GM06990 (cell line): Measurements from ENCODE around the gene SNTG2.

ENCODE experiments used
- DNase-seq: peaks from one replicate; pipeline ENCODE4 v3.0.0-alpha.2; 2011; ENCODE audit not compliant: insufficient read length; ENCODE audit errors: extremely low read depth
- H3K27me3 ChIP-seq: replicated peaks from 2 replicates; pipeline ENCODE4 v1.6.0; 2011; ENCODE audit warnings: low read length; ENCODE audit not compliant: control insufficient read depth, insufficient read depth
- H3K36me3 ChIP-seq: 2 replicates; pipeline ENCODE4 v1.5.1; 2011; ENCODE audit warnings: low read length; ENCODE audit not compliant: control insufficient read depth, insufficient read depth
- H3K4me3 ChIP-seq: replicated peaks from 2 replicates; pipeline ENCODE4 v1.5.1; 2011; ENCODE audit warnings: low read depth, mild to moderate bottlenecking, control low read depth, low read length
- TF ChIP-seq, protein P1 (sequence below): IDR thresholded peaks from 2 replicates; pipeline ENCODE4 v1.5.1; 2011; ENCODE audit warnings: low read length, control low read depth, mild to moderate bottlenecking, inconsistent platforms; ENCODE audit not compliant: insufficient read depth, poor library complexity, severe bottlenecking

SNTG2 gene

DNA sequence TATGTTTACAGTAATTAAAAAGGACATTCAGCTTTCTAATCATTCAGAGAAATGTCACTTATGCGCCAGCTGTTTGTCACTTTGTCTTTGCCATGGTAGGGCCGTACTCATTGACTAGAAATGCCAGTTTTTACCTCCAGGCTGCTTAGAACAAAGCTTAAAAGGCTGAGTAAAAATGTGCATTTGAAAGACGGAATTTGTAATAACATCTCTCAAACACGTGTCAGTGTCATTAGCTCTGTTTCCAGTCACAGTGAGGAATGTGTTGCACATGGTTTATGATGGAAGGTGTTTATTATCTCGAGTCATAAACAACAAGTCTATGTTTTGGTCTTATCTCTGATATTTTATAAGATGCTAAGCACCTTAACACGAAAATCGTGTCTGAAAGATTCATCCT, 118.2 kb downstream of the SNTG2 start:
- Histone ChIP-seq H3K27me3 (no peaks in the 10 kb centered on the region), H3K36me3 (no peaks in the 10 kb centered on the region), H3K4me3 (no peak overlapping the region)
- DNase-seq = no peak
- TF ChIP-seq, protein P1, sequence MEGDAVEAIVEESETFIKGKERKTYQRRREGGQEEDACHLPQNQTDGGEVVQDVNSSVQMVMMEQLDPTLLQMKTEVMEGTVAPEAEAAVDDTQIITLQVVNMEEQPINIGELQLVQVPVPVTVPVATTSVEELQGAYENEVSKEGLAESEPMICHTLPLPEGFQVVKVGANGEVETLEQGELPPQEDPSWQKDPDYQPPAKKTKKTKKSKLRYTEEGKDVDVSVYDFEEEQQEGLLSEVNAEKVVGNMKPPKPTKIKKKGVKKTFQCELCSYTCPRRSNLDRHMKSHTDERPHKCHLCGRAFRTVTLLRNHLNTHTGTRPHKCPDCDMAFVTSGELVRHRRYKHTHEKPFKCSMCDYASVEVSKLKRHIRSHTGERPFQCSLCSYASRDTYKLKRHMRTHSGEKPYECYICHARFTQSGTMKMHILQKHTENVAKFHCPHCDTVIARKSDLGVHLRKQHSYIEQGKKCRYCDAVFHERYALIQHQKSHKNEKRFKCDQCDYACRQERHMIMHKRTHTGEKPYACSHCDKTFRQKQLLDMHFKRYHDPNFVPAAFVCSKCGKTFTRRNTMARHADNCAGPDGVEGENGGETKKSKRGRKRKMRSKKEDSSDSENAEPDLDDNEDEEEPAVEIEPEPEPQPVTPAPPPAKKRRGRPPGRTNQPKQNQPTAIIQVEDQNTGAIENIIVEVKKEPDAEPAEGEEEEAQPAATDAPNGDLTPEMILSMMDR = no peak

DNA sequence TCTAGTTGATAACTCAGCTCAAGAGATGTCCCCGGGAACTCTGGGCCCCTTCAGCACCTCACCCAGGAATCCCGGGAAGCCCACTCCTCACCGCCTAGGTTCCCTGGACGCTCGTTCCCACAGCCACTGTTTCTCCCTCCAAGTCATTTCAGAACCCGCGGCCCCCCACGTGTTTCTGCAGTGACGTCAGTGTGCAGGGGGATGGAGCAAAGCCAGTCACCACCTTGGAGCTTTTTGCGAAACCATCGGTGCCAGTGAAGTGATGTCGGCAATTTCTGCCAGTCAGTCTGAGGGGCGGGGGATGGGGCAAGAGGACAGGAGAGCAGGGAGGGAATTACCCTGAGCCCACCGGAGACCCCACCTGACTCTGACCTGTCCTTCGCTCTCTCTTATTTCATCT, 119.2 kb downstream of the SNTG2 start:
- DNase-seq = no peak
- H3K4me3 ChIP-seq = no peak overlapping the region
- no peaks in the 10 kb centered on the region for H3K27me3 ChIP-seq
- TF ChIP-seq, protein P1 = no peak
- no peaks in the 10 kb centered on the region for H3K36me3 ChIP-seq

DNA sequence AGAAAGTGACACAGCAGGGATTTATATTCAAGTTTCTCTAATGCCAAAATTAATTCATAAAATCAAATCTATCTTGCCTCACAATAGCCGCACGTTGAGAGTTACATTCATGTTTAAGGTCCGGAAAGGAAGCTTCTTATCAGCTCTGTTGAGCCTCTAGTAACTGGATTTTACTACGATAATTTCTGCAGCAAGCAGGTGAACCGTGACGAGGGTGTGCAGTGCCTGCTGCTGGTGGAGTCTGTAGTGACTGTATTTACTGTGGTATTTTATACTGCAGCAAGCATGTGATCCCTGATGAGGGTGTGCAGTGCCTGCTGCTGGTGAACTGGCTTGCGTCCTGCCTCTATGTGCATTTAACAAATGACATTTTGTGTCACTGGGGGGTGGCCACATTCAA, 120.0 kb downstream of the SNTG2 start:
- TF ChIP-seq, protein P1 = no peak
- H3K4me3 ChIP-seq = no peak overlapping the region
- no peaks in the 10 kb centered on the region for H3K27me3 ChIP-seq
- no peaks in the 10 kb centered on the region for H3K36me3 ChIP-seq
- DNase-seq = no peak

DNA sequence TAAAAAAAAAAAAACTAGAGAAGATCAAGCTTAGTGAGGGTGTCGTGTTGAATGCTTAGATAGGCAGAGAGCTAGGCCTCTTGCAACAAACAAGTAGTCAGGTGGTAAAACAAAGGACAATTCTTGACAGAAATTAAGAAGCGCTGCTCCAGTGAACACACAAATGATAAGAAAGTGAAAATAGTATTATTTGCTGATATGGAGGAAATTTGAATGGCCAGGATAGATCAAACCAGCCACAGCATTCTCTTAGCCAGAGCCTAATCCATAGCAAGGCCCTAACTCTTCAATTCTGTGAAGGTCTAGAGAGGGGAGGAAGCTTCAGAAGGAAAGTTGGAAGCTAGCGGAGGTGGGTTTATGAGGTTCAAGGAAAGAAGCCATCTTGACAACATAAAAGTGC, 121.0 kb downstream of the SNTG2 start:
- Histone ChIP-seq H3K27me3 (no peaks in the 10 kb centered on the region), H3K36me3 (no peaks in the 10 kb centered on the region), H3K4me3 (no peak overlapping the region)
- DNase-seq = no peak
- TF ChIP-seq, protein P1 = no peak

DNA sequence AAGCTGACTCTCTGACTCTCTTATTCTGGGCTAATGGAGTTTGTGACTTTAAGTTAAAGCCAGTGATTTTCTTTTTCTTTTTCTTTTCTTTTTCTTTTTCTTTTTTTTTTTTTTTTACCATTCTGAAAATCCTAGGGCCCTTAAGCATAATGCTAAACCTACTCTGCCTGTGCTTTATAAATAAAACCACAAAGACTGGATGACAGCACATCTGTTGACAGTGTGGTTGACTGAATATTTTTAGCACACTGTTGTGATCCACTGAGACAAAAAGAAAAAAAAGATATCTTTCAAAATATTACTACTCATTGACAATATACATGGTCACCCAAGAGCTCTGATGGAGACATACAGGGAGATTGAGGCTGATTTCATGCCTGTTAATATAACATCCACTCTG, 121.6 kb downstream of the SNTG2 start:
- DNase-seq = no peak
- TF ChIP-seq, protein P1 = no peak
- no peak overlapping the region for H3K4me3 ChIP-seq
- no peaks in the 10 kb centered on the region for H3K27me3 ChIP-seq
- H3K36me3 ChIP-seq = no peaks in the 10 kb centered on the region

DNA sequence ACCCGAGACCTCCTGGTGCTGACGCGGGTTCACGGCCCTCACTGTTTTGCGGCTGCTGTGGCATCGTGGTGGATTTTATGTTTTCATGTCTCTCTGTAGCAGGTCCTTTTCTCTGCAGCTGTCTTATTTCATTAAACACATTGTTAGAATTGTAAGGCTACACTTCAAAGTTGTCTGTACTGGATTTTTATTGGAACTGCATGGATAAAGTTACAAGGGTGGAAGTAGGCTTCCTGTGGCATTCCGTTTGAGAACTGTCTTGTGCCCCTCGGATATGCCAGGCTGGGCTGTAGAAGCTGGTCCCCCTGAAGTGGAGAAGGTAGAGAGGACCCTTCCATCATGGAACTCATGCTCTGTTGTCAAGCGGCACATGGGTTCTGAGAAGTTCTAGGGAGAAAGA, 127.3 kb downstream of the SNTG2 start:
- TF ChIP-seq, protein P1 = no peak
- DNase-seq = no peak

More for the DNA sequence above, 127.3 kb downstream of the SNTG2 start:
- H3K27me3 ChIP-seq = no peaks in the 10 kb centered on the region
- no peak overlapping the region for H3K4me3 ChIP-seq
- no peaks in the 10 kb centered on the region for H3K36me3 ChIP-seq
